SK-N-SH treated with all-trans-retinoic acid at 6 μM for 48 hours (cell line): ENCODE measurements around the gene PCBP3.

Source experiments
- ATAC-seq: fragments of 200-7000 bp; cut with Tn5 transposase; 3 replicates; pipeline ENCODE4 v1.9.1; 2020; ENCODE audit warnings: mild to moderate bottlenecking, moderate library complexity
- ARNTL ChIP-seq: fragments of 450-650 bp; formaldehyde crosslinking; IDR thresholded peaks from 2 replicates; pipeline ENCODE4 v1.5.0; 2020; ENCODE audit warnings: low read depth, mild to moderate bottlenecking, moderate library complexity, borderline replicate concordance
- BACH2 ChIP-seq: fragments of 250-450 bp; sonication (Bioruptor Pico); IDR thresholded peaks from 2 replicates; pipeline ENCODE4 v1.9.0; 2021; ENCODE audit warnings: mild to moderate bottlenecking, borderline replicate concordance
- CREB5 ChIP-seq: fragments of 250-450 bp; sonication (Bioruptor Pico); IDR thresholded peaks from 2 replicates; pipeline ENCODE4 v1.5.1; 2020; ENCODE audit warnings: low read depth, mild to moderate bottlenecking, moderate library complexity
- CSRNP3 ChIP-seq: fragments of 250-450 bp; sonication (Bioruptor Pico); IDR thresholded peaks from 2 replicates; pipeline ENCODE4 v1.5.1; 2021; ENCODE audit warnings: mild to moderate bottlenecking, moderate library complexity
- ESRRG ChIP-seq: fragments of 250-450 bp; sonication (Bioruptor Pico); IDR thresholded peaks from 2 replicates; pipeline ENCODE4 v1.6.1; 2021; ENCODE audit warnings: mild to moderate bottlenecking
- GLIS3 ChIP-seq: fragments of 250-450 bp; sonication (Bioruptor Pico); IDR thresholded peaks from 2 replicates; pipeline ENCODE4 v1.5.0; 2020; ENCODE audit warnings: mild to moderate bottlenecking, moderate library complexity
- ISL1 ChIP-seq: fragments of 250-450 bp; sonication (Bioruptor Pico); IDR thresholded peaks from 2 replicates; pipeline ENCODE4 v2.1.2; 2022; ENCODE audit warnings: mild to moderate bottlenecking, moderate library complexity
- OSR1 ChIP-seq: fragments of 250-450 bp; sonication (Bioruptor Pico); IDR thresholded peaks from 2 replicates; pipeline ENCODE4 v1.8.0; 2022; ENCODE audit warnings: moderate library complexity, mild to moderate bottlenecking, inconsistent platforms
- PATZ1 ChIP-seq: fragments of 250-450 bp; sonication (Bioruptor Pico); IDR thresholded peaks from 2 replicates; pipeline ENCODE4 v1.8.0; 2020; ENCODE audit warnings: mild to moderate bottlenecking, moderate library complexity, borderline replicate concordance
- POU6F1 ChIP-seq: fragments of 250-450 bp; sonication (Bioruptor Pico); IDR thresholded peaks from 2 replicates; pipeline ENCODE4 v1.8.0; 2021; ENCODE audit warnings: low read depth, mild to moderate bottlenecking, moderate library complexity, borderline replicate concordance
- PPARA ChIP-seq: fragments of 250-450 bp; sonication (Bioruptor Pico); IDR thresholded peaks from 2 replicates; pipeline ENCODE4 v1.5.0; 2020; ENCODE audit warnings: mild to moderate bottlenecking, borderline replicate concordance
- SNAI2 ChIP-seq: fragments of 250-450 bp; sonication (Bioruptor Pico); IDR thresholded peaks from 2 replicates; pipeline ENCODE4 v1.5.0; 2020; ENCODE audit warnings: mild to moderate bottlenecking, moderate library complexity
- TCF4 ChIP-seq: fragments of 250-450 bp; sonication (Bioruptor Pico); IDR thresholded peaks from 2 replicates; pipeline ENCODE4 v1.8.0; 2021; ENCODE audit warnings: mild to moderate bottlenecking, moderate library complexity, borderline replicate concordance
- TOX ChIP-seq: fragments of 250-450 bp; sonication (Bioruptor Pico); IDR thresholded peaks from 2 replicates; pipeline ENCODE4 v1.8.0; 2021; ENCODE audit warnings: mild to moderate bottlenecking, moderate library complexity, borderline replicate concordance
- TSHZ2 ChIP-seq: fragments of 250-450 bp; sonication (Bioruptor Pico); IDR thresholded peaks from 2 replicates; pipeline ENCODE4 v1.5.0; 2020; ENCODE audit warnings: mild to moderate bottlenecking, moderate library complexity
- ZC3H10 ChIP-seq: fragments of 250-450 bp; sonication (Bioruptor Pico); IDR thresholded peaks from 2 replicates; pipeline ENCODE4 v1.5.1; 2021; ENCODE audit warnings: mild to moderate bottlenecking, moderate library complexity
- ZFP3 ChIP-seq: fragments of 250-450 bp; sonication (Bioruptor Pico); IDR thresholded peaks from 2 replicates; pipeline ENCODE4 v1.5.0; 2020; ENCODE audit warnings: mild to moderate bottlenecking, moderate library complexity
- ZFP30 ChIP-seq: fragments of 450-650 bp; formaldehyde crosslinking; IDR thresholded peaks from 2 replicates; pipeline ENCODE4 v1.5.0; 2022; ENCODE audit warnings: mild to moderate bottlenecking, moderate library complexity
- ZNF565 ChIP-seq: fragments of 450-650 bp; formaldehyde crosslinking; conservative IDR thresholded peaks from 2 replicates; pipeline ENCODE4 v1.5.0; 2020; ENCODE audit warnings: low read depth, mild to moderate bottlenecking, moderate library complexity
- ZNF8 ChIP-seq: fragments of 450-650 bp; formaldehyde crosslinking; IDR thresholded peaks from 2 replicates; pipeline ENCODE4 v1.5.0; 2020; ENCODE audit warnings: mild to moderate bottlenecking, moderate library complexity

Gene PCBP3

GRCh38 chr21:45753445-45753844 lies 109.9 kb downstream of the PCBP3 start:
- no peak for ATAC-seq
- TF ChIP-seq ZNF565 (no peak), ZFP30 (CRISPR knock-in tag) (no peak), POU6F1 (no peak), ISL1 (CRISPR knock-in tag) (no peak), BACH2 (no peak), ZC3H10 (CRISPR knock-in tag) (no peak), ZFP3 (CRISPR knock-in tag) (no peak), ARNTL (CRISPR knock-in tag) (no peak), CREB5 (CRISPR knock-in tag) (no peak)

GRCh38 chr21:45756029-45756428 lies 112.5 kb downstream of the PCBP3 start:
- no peak for ATAC-seq
- TF ChIP-seq PATZ1 (CRISPR knock-in tag) (no peak), TCF4 (CRISPR knock-in tag) (no peak), OSR1 (no peak), GLIS3 (CRISPR knock-in tag) (no peak), ZNF8 (CRISPR knock-in tag) (no peak), ESRRG (CRISPR knock-in tag) (no peak), ZFP3 (CRISPR knock-in tag) (no peak)

GRCh38 chr21:45756669-45757068 lies 113.1 kb downstream of the PCBP3 start:
- TF ChIP-seq ZNF8 (CRISPR knock-in tag) (peak; percentile 65), ARNTL (CRISPR knock-in tag) (no peak)
- no peak for ATAC-seq

- TF ChIP-seq TOX (CRISPR knock-in tag) (no peak), TSHZ2 (no peak), CREB5 (CRISPR knock-in tag) (no peak), ISL1 (CRISPR knock-in tag) (no peak), ZC3H10 (CRISPR knock-in tag) (no peak), ZNF565 (no peak), ZFP30 (CRISPR knock-in tag) (no peak), ARNTL (CRISPR knock-in tag) (no peak), CSRNP3 (CRISPR knock-in tag) (no peak), POU6F1 (no peak), OSR1 (no peak), BACH2 (no peak), SNAI2 (CRISPR knock-in tag) (no peak), PATZ1 (CRISPR knock-in tag) (no peak), ESRRG (CRISPR knock-in tag) (no peak), PPARA (no peak), GLIS3 (CRISPR knock-in tag) (no peak)
- TF ChIP-seq, all 23 proteins: peak for 0
- no peak for ATAC-seq
These were observed 118.2 kb downstream of the PCBP3 start for GRCh38 chr21:45761704-45762103.
